Fibroblast of lung (primary cell): ENCODE measurements around the gene TARS3. TPM values are rescaled to one million over a fixed set of nuclear protein-coding genes. Genes with fewer than 3 reads are reported as not detected.

Experiments used
- DNase-seq, 2 donors: peaks; one replicate each; pipeline versions ENCODE4 v3.0.0 to v3.0.0-alpha.2; 2010; ENCODE audit warnings: low read depth in 2 of 2
- H2AFZ ChIP-seq: 2 replicates; pipeline ENCODE4 v1.5.1; 2012; ENCODE audit warnings: low read length, control low read depth, inconsistent platforms
- H3K27ac ChIP-seq: 2 replicates; pipeline ENCODE4 v1.5.1; 2011; ENCODE audit warnings: low read length, control low read depth; ENCODE audit not compliant: insufficient read depth
- H3K27me3 ChIP-seq: 2 replicates; pipeline ENCODE4 v1.5.1; 2011; ENCODE audit warnings: mild to moderate bottlenecking, low read length; ENCODE audit not compliant: control insufficient read depth, insufficient read depth
- H3K36me3 ChIP-seq: 2 replicates; pipeline ENCODE4 v1.5.1; 2011; ENCODE audit warnings: low read length; ENCODE audit not compliant: control insufficient read depth, insufficient read depth
- H3K4me1 ChIP-seq: 2 replicates; pipeline ENCODE4 v1.5.1; 2011; ENCODE audit warnings: low read length; ENCODE audit not compliant: control insufficient read depth, insufficient read depth; ENCODE audit errors: extremely low read depth
- H3K4me2 ChIP-seq: 2 replicates; pipeline ENCODE4 v1.5.1; 2011; ENCODE audit warnings: low read length, control low read depth; ENCODE audit not compliant: insufficient read depth; ENCODE audit errors: extremely low read depth
- H3K4me3 ChIP-seq, 4 experiments: fragments of 200-600 bp in 1 of 4; sonication (generic) in 1 of 4; replicated peaks in 1 of 4; 2 replicates each; pipeline ENCODE4 v1.5.1; 2011 to 2016; ENCODE audit warnings: low read length in 4 of 4, low read depth in 3 of 4, mild to moderate bottlenecking in 3 of 4, control low read depth in 2 of 4, inconsistent platforms in 1 of 4, mixed read lengths in 1 of 4; ENCODE audit not compliant: insufficient read depth in 1 of 4; ENCODE audit errors: control extremely low read depth in 1 of 4
- H3K79me2 ChIP-seq: 2 replicates; pipeline ENCODE4 v1.5.1; 2012; ENCODE audit warnings: mild to moderate bottlenecking, low read length, inconsistent platforms; ENCODE audit not compliant: control insufficient read depth, insufficient read depth
- H3K9ac ChIP-seq: 2 replicates; pipeline ENCODE4 v1.5.1; 2011; ENCODE audit warnings: mild to moderate bottlenecking, low read length, control low read depth; ENCODE audit not compliant: insufficient read depth
- H3K9me3 ChIP-seq: 2 replicates; pipeline ENCODE4 v1.5.1; 2012; ENCODE audit warnings: low read depth, low read length; ENCODE audit not compliant: control insufficient read depth, insufficient read depth
- H4K20me1 ChIP-seq: 2 replicates; pipeline ENCODE4 v1.5.1; 2011; ENCODE audit warnings: low read length; ENCODE audit not compliant: control insufficient read depth, insufficient read depth; ENCODE audit errors: extremely low read depth
- EZH2 ChIP-seq: IDR thresholded peaks from 2 replicates; pipeline ENCODE4 v1.5.1; 2012; ENCODE audit warnings: low read length, control low read depth, mild to moderate bottlenecking; ENCODE audit errors: missing control alignments
- polyA plus RNA-seq, 2 donors: library from polyadenylated mRNA; depleted of rRNA in 1 of 2; stranded (reverse) in 1 of 2; unstranded in 1 of 2; fragments of >200 nt; gene quantifications; 2 replicates each; pipeline ENCODE4 v1.2.1, GENCODE V29; 2011 to 2012; ENCODE audit warnings: missing spikeins in 1 of 2
- total RNA-seq: library from RNA; depleted of rRNA; stranded (reverse); fragments of >200 nt; gene quantifications from 2 replicates; pipeline ENCODE4 v1.2.1, GENCODE V29; 2014
- TF ChIP-seq, protein P1 (sequence below), 2 donors: IDR thresholded peaks in 1 of 2; conservative IDR thresholded peaks in 1 of 2; 1 replicate in 1 of 2; 2 replicates in 1 of 2; pipeline ENCODE4 v1.5.1; 2011 to 2012; ENCODE audit warnings: low read length in 2 of 2, control low read depth in 1 of 2, inconsistent platforms in 1 of 2, low read depth in 1 of 2, mild to moderate bottlenecking in 1 of 2

TARS3 gene
- total and polyA plus RNA-seq, 2 donors (not counting 1 experiment from before 2014, with no cell fraction given), result 4.3 to 23.3 TPM

DNA sequence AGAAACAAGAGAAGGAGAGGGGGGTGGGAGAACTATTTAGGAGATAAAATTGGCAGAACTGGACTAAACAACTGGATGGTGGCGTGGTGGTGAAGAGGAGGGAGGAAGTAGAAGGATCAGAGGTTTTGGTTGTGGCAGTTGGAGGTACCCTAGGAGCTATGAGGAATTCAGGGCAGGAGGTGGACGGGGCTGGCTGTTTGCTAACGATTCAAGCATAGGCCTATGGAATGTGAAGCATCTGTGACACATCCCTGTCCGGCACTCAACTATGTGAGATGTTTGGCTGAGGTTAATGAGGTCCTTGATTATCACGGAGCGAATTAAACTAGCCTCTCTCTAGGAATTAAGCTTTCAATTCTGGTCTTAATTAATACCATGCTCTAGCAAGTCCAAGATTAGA lies 13.5 kb downstream of the TARS3 start:
- Histone ChIP-seq H3K36me3 (peaks cover 3% of the 10 kb centered on the region), H3K9ac (no peak overlapping the region), H3K4me2 (no peak overlapping the region), H2AFZ (no peak overlapping the region), H3K4me3 (no peak overlapping the region), H3K79me2 (no peaks in the 10 kb centered on the region), H3K27me3 (no peaks in the 10 kb centered on the region), H3K27ac (no peak overlapping the region), H3K4me1 (peaks cover 4% of the 10 kb centered on the region), H3K9me3 (no peaks in the 10 kb centered on the region), H4K20me1 (no peaks in the 10 kb centered on the region)
- DNase-seq, result peak in 1 of 2 donors; percentile 79
- TF ChIP-seq EZH2, result no peak

DNA sequence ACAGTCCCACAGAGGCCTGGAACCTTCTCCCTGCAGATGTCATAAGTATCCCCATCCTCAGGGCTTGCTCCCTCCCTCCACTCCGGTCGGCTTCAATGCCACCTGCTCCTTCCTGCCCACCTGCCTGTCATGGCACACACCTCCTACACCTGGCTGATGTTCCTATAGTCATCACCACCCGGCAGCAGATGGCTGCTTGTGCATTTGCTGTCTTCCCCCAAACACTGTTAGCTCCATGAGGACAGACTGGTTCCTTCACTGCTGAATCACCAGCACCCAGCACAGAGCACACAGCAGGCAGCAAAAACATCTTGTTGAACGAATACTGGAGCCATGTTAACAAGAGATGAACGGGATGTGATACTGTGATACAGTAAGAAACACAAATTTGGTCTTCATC lies 14.8 kb downstream of the TARS3 start:
- no peak overlapping the region for H3K27ac ChIP-seq
- no peak for DNase-seq
- H3K4me3 ChIP-seq, result no peak overlapping the region
- no peak overlapping the region for H2AFZ ChIP-seq
- peaks cover 3% of the 10 kb centered on the region for H3K36me3 ChIP-seq
- H4K20me1 ChIP-seq, result no peaks in the 10 kb centered on the region
- no peak overlapping the region for H3K9ac ChIP-seq
- peaks cover 4% of the 10 kb centered on the region for H3K4me1 ChIP-seq
- no peak overlapping the region for H3K4me2 ChIP-seq
- TF ChIP-seq, protein P1, sequence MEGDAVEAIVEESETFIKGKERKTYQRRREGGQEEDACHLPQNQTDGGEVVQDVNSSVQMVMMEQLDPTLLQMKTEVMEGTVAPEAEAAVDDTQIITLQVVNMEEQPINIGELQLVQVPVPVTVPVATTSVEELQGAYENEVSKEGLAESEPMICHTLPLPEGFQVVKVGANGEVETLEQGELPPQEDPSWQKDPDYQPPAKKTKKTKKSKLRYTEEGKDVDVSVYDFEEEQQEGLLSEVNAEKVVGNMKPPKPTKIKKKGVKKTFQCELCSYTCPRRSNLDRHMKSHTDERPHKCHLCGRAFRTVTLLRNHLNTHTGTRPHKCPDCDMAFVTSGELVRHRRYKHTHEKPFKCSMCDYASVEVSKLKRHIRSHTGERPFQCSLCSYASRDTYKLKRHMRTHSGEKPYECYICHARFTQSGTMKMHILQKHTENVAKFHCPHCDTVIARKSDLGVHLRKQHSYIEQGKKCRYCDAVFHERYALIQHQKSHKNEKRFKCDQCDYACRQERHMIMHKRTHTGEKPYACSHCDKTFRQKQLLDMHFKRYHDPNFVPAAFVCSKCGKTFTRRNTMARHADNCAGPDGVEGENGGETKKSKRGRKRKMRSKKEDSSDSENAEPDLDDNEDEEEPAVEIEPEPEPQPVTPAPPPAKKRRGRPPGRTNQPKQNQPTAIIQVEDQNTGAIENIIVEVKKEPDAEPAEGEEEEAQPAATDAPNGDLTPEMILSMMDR (conservative IDR thresholded peaks at IDR 0.05 in 1 of 2, IDR thresholded peaks at IDR 0.05 in 1 of 2; ENCODE audit: low read depth in 1 of 2, low read length in 2 of 2), result no peak
- TF ChIP-seq EZH2, result no peak
- no peaks in the 10 kb centered on the region for H3K27me3 ChIP-seq
- no peaks in the 10 kb centered on the region for H3K9me3 ChIP-seq
- no peaks in the 10 kb centered on the region for H3K79me2 ChIP-seq

DNA sequence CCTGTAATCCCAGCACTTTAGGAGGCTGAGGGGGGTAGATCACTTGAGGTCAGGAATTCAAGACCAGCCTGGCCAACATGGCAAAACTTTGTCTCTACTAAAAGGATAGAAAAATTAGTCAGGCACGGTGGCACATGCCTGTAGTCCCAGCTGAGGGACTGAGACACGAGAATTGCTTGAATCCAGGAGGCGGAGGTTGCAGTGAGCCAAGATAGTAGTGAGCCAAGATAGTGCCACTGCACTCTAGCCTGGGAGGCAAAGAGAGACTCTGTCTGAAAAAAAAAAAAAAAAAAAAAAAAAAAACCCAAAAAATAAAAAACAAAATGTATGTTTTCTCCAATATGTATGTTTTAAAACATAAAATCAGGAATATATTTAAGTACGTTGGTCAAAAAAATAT lies 16.3 kb downstream of the TARS3 start:
- Histone ChIP-seq H4K20me1 (no peaks in the 10 kb centered on the region), H3K79me2 (no peaks in the 10 kb centered on the region), H3K9me3 (no peaks in the 10 kb centered on the region), H3K4me1 (peaks cover 4% of the 10 kb centered on the region), H2AFZ (no peak overlapping the region), H3K27ac (no peak overlapping the region), H3K27me3 (no peaks in the 10 kb centered on the region), H3K36me3 (peaks cover 3% of the 10 kb centered on the region), H3K4me3 (no peak overlapping the region), H3K4me2 (no peak overlapping the region), H3K9ac (no peak overlapping the region)
- no peak for TF ChIP-seq EZH2
- DNase-seq, result no peak

DNA sequence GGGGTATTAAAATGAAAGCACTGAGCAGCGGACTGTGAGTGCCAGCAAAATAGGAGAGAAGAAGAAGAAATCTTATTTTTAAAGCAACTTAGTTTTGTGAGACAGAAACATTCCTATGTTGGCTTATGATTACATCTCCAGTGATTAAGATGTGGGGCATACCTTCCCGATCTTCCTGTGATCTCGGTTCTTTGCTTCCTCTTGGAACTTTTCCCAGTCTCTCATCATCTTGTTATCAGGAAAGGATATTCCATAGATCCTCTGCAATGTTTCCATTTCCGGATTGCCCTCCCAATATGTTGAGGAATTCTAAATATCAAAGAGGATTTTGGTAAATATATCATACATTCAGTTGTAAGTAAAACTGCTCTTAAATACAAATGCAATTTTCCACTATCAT lies 22.2 kb downstream of the TARS3 start:
- Histone ChIP-seq H3K27me3 (no peaks in the 10 kb centered on the region), H3K79me2 (no peaks in the 10 kb centered on the region), H3K4me2 (no peak overlapping the region), H2AFZ (no peak overlapping the region), H4K20me1 (no peaks in the 10 kb centered on the region), H3K4me1 (no peaks in the 10 kb centered on the region), H3K27ac (no peak overlapping the region), H3K4me3 (no peak overlapping the region), H3K9ac (no peak overlapping the region), H3K36me3 (peaks cover 4% of the 10 kb centered on the region), H3K9me3 (no peaks in the 10 kb centered on the region)
- no peak for TF ChIP-seq EZH2
- TF ChIP-seq, protein P1 (conservative IDR thresholded peaks at IDR 0.05 in 1 of 2, IDR thresholded peaks at IDR 0.05 in 1 of 2; ENCODE audit: low read depth in 1 of 2, low read length in 2 of 2), result no peak
- no peak for DNase-seq
